Prostate gland (tissue), 2 donors: Measurements from ENCODE around the gene FANCF. TPM values are rescaled to one million over a fixed set of nuclear protein-coding genes. Genes with fewer than 3 reads are reported as not detected.
"Not testable (repeated sequence)": the region's sequence is repeated elsewhere in the genome, so short reads cannot be mapped to it uniquely, and the experiment has no call there.

Source experiments
- DNase-seq: peaks from one replicate; pipeline ENCODE4 v3.0.0-alpha.2; 2019; ENCODE audit warnings: low spot score
- H3K27ac ChIP-seq, 2 donors: fragments of 200-600 bp; sonication (generic); 2 replicates each; pipeline ENCODE4 v1.5.1; 2017 to 2019
- H3K27me3 ChIP-seq: fragments of 200-600 bp; sonication (generic); replicated peaks from 2 replicates; pipeline ENCODE4 v1.5.1; 2019; ENCODE audit not compliant: insufficient read depth
- H3K36me3 ChIP-seq, 2 donors: fragments of 200-600 bp; sonication (generic); 1 replicate in 1 of 2; 2 replicates in 1 of 2; pipeline versions ENCODE4 v1.5.1 to v1.8.1; 2017 to 2019
- H3K4me1 ChIP-seq: fragments of 200-600 bp; sonication (generic); replicated peaks from 2 replicates; pipeline ENCODE4 v1.5.1; 2019
- H3K4me3 ChIP-seq, 2 donors: fragments of 200-600 bp; sonication (generic); 2 replicates each; pipeline ENCODE4 v1.5.1; 2017 to 2019
- H3K9me3 ChIP-seq: fragments of 200-600 bp; sonication (generic); 2 replicates; pipeline ENCODE4 v1.5.1; 2017
- POLR2A ChIP-seq: fragments of 450-650 bp; IDR thresholded peaks from one replicate; pipeline ENCODE4 v1.6.1; 2016; ENCODE audit warnings: antibody characterized with exemption, mild to moderate bottlenecking
- POLR2AphosphoS5 ChIP-seq: sonication (generic); formaldehyde crosslinking; IDR thresholded peaks from one replicate; pipeline ENCODE4 v1.6.1; 2017; ENCODE audit warnings: antibody characterized with exemption
- WGBS: methylation state at CpG from one replicate; pipeline ENCODE4 v1.1.5; 2018; 5-methylcytosine and 5-hydroxymethylcytosine counted together
- intact Hi-C: fragments of 100-400 bp; cut with DNase I; formaldehyde crosslinking; loops from one replicate; pipeline ENCODE4 v1.14.2; 2022
- total RNA-seq, 2 donors: library from RNA; depleted of rRNA; stranded (reverse); fragments of >200 nt; gene quantifications; one replicate each; pipeline ENCODE4 v1.1.0, GENCODE V29; 2016
- TF ChIP-seq, protein P1 (sequence below), 4 experiments: fragments of 200-600 bp in 2 of 4; fragments of 450-650 bp in 2 of 4; sonication (generic) in 2 of 4; IDR thresholded peaks; 1 replicate in 3 of 4; 2 replicates in 1 of 4; pipeline ENCODE4 v1.5.1; 2016 to 2019; ENCODE audit warnings: antibody characterized with exemption in 4 of 4, mild to moderate bottlenecking in 2 of 4, moderate library complexity in 2 of 4

FANCF gene
- total RNA-seq, 2 donors from 2014 or later = 13.1 to 26.0 TPM

GRCh38 chr11:22659783-22660182, 34.2 kb upstream of the FANCF start:
- no peak overlapping the region for H3K27ac ChIP-seq
- H3K27me3 ChIP-seq = no peaks in the 10 kb centered on the region
- no peaks in the 10 kb centered on the region for H3K4me1 ChIP-seq
- H3K9me3 ChIP-seq = no peaks in the 10 kb centered on the region
- H3K4me3 ChIP-seq = no peak overlapping the region
- intact Hi-C loops = no loop called here
- H3K36me3 ChIP-seq = no peaks in the 10 kb centered on the region
- DNase-seq = no peak
- TF ChIP-seq POLR2AphosphoS5 = no peak
- TF ChIP-seq POLR2A = no peak
- TF ChIP-seq, protein P1, sequence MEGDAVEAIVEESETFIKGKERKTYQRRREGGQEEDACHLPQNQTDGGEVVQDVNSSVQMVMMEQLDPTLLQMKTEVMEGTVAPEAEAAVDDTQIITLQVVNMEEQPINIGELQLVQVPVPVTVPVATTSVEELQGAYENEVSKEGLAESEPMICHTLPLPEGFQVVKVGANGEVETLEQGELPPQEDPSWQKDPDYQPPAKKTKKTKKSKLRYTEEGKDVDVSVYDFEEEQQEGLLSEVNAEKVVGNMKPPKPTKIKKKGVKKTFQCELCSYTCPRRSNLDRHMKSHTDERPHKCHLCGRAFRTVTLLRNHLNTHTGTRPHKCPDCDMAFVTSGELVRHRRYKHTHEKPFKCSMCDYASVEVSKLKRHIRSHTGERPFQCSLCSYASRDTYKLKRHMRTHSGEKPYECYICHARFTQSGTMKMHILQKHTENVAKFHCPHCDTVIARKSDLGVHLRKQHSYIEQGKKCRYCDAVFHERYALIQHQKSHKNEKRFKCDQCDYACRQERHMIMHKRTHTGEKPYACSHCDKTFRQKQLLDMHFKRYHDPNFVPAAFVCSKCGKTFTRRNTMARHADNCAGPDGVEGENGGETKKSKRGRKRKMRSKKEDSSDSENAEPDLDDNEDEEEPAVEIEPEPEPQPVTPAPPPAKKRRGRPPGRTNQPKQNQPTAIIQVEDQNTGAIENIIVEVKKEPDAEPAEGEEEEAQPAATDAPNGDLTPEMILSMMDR (IDR thresholded peaks at IDR 0.05) = no peak
- 84% methylated on average over 1 of the region's 1 CpG for WGBS

- H3K4me1 ChIP-seq = no peaks in the 10 kb centered on the region
- TF ChIP-seq, protein P1 (IDR thresholded peaks at IDR 0.05) = no peak
- no peak for TF ChIP-seq POLR2AphosphoS5
- TF ChIP-seq POLR2A = no peak
- no peaks in the 10 kb centered on the region for H3K9me3 ChIP-seq
- intact Hi-C loops = no loop called here
- no peak overlapping the region for H3K27ac ChIP-seq
- H3K36me3 ChIP-seq = no peaks in the 10 kb centered on the region
- no peaks in the 10 kb centered on the region for H3K27me3 ChIP-seq
- 57% methylated on average over 1 of the region's 1 CpG for WGBS
- H3K4me3 ChIP-seq = no peak overlapping the region
- no peak for DNase-seq
Observed at GRCh38 chr11:22657101-22657694, 31.6 kb upstream of the FANCF start.

GRCh38 chr11:22656130-22656529, 30.5 kb upstream of the FANCF start:
- intact Hi-C loops = no loop called here
- H3K4me1 ChIP-seq = no peaks in the 10 kb centered on the region

DNA sequence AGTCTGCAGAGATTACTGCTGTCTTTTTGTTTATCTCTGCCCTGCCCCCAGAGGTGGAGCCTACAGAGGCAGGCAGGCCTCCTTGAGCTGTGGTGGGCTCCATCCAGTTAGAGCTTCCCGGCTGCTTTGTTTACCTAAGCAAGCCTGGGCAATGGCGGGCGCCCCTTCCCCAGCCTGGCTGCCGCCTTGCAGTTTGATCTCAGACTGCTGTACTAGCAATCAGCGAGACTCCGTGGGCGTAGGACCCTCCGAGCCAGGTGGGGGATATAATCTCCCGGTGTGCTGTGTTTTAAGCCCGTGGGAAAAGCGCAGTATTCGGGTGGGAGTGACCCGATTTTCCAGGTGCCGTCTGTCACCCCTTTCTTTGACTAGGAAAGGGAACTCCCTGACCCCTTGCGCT, 26.7 kb upstream of the FANCF start:
- intact Hi-C loops, H3K4me3 ChIP-seq, H3K36me3 ChIP-seq, H3K4me1 ChIP-seq, DNase-seq, H3K9me3 ChIP-seq, H3K27me3 ChIP-seq, H3K27ac ChIP-seq: not testable (repeated sequence)
- WGBS = 70% methylated on average over 15 of the region's 15 CpGs

More at GRCh38 chr11:22656130-22656529, 30.5 kb upstream of the FANCF start:
- Histone ChIP-seq H3K27ac (no peak overlapping the region), H3K4me3 (no peak overlapping the region), H3K36me3 (no peaks in the 10 kb centered on the region), H3K9me3 (no peaks in the 10 kb centered on the region), H3K27me3 (no peaks in the 10 kb centered on the region)
- no peak for DNase-seq
- TF ChIP-seq, protein P1 (IDR thresholded peaks at IDR 0.05) = no peak
- TF ChIP-seq POLR2AphosphoS5 = no peak
- no peak for TF ChIP-seq POLR2A

DNA sequence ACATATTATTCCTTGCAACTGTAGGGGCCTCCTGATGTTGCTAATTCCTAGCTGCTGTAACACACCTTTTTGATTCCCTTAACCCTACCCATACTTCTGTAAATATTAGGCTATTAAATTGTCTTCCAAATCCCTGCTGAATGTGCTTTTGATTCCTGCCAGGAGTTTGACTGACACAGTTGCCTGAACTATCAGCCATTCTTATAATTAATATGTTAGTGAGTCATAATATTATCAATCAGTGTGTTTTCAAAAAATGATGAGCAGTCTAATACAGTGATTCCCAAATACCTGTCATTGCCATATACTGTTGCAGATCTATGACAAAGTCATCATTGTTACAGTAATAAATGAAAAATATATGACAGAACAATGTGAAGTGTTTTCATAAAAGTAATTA, 15.9 kb upstream of the FANCF start:
- no peak for DNase-seq
- Histone ChIP-seq H3K36me3 (no peaks in the 10 kb centered on the region), H3K27me3 (no peaks in the 10 kb centered on the region), H3K4me1 (no peaks in the 10 kb centered on the region), H3K4me3 (no peak overlapping the region), H3K27ac (no peak overlapping the region), H3K9me3 (no peaks in the 10 kb centered on the region)
- intact Hi-C loops = no loop called here
- TF ChIP-seq POLR2A (no peak), POLR2AphosphoS5 (no peak)
- TF ChIP-seq, protein P1 (IDR thresholded peaks at IDR 0.05) = no peak
